IMR-90 (cell line): ENCODE data around the gene SLC35D3. TPM values are rescaled to one million over a fixed set of nuclear protein-coding genes. Genes with fewer than 3 reads are reported as not detected.
A peak's percentile ranks its signal among the peaks of the same experiment; 100 is the strongest.

Experiments
- ATAC-seq: fragments of 200-7000 bp; cut with Tn5 transposase; 2 replicates; pipeline ENCODE4 v1.9.1; 2020; ENCODE audit warnings: low read depth, mild to moderate bottlenecking, moderate library complexity
- BruUV-seq: library from RNA; stranded (reverse); fragments of 400-500 nt; replicated peaks from 2 replicates; lab custom pipeline; 2021; lab: Mats Ljungman, UMichigan
- CTCF ChIA-PET: fragments of 300-600 bp; formaldehyde crosslinking; extraction: SDS; loops from one replicate; lab custom pipeline; 2021; ENCODE audit warnings: antibody characterized with exemption; lab: Yijun Ruan, JAX
- POLR2A ChIA-PET: fragments of 300-600 bp; sonication (Branson Sonifier 250); formaldehyde crosslinking; loops from one replicate; lab custom pipeline; 2022; ENCODE audit warnings: antibody characterized with exemption; ENCODE audit not compliant: unreplicated experiment; lab: Charles Lee
- DNase-seq: peaks from one replicate; pipeline ENCODE4 v3.0.0; 2013
- H2AFZ ChIP-seq: replicated peaks from 2 replicates; pipeline ENCODE3; 2013; ENCODE audit warnings: low read length, mild to moderate bottlenecking; ENCODE audit not compliant: poor library complexity
- H2AK5ac ChIP-seq: 2 replicates; pipeline ENCODE4 v1.6.1; 2013; ENCODE audit warnings: low read depth, low read length, inconsistent platforms
- H2AK9ac ChIP-seq: replicated peaks from 2 replicates; pipeline ENCODE3; 2013; ENCODE audit warnings: mild to moderate bottlenecking, low read depth, low read length, moderate library complexity; ENCODE audit not compliant: poor library complexity
- H2BK120ac ChIP-seq: 2 replicates; pipeline ENCODE4 v1.6.1; 2013; ENCODE audit warnings: low read depth, low read length, inconsistent platforms
- H2BK15ac ChIP-seq: 3 replicates; pipeline ENCODE4 v1.6.1; 2013; ENCODE audit warnings: low read depth, low read length, inconsistent platforms
- H2BK20ac ChIP-seq: 2 replicates; pipeline ENCODE4 v1.6.1; 2013; ENCODE audit warnings: low read depth, mild to moderate bottlenecking, inconsistent platforms, low read length, moderate library complexity
- H2BK5ac ChIP-seq: 2 replicates; pipeline ENCODE4 v1.6.1; 2013; ENCODE audit warnings: mild to moderate bottlenecking, low read depth, low read length, inconsistent platforms; ENCODE audit not compliant: poor library complexity, severe bottlenecking
- H3K14ac ChIP-seq: replicated peaks from 2 replicates; pipeline ENCODE4 v1.6.1; 2013; ENCODE audit warnings: low read depth, low read length, inconsistent platforms
- H3K18ac ChIP-seq: 2 replicates; pipeline ENCODE4 v1.6.1; 2013; ENCODE audit warnings: low read depth, low read length, control low read depth
- H3K23ac ChIP-seq: 2 replicates; pipeline ENCODE4 v1.6.1; 2013; ENCODE audit warnings: low read depth, low read length, inconsistent platforms
- H3K27ac ChIP-seq: 2 replicates; pipeline ENCODE4 v1.5.1; 2013; ENCODE audit warnings: mild to moderate bottlenecking, control low read depth, low read length; ENCODE audit not compliant: insufficient read depth
- H3K27me3 ChIP-seq: 2 replicates; pipeline ENCODE4 v1.6.1; 2013; ENCODE audit warnings: low read length; ENCODE audit not compliant: control insufficient read depth, insufficient read depth
- H3K36me3 ChIP-seq: 2 replicates; pipeline ENCODE4 v1.6.1; 2013; ENCODE audit warnings: low read length, mixed read lengths; ENCODE audit not compliant: control insufficient read depth, insufficient read depth
- H3K4ac ChIP-seq: 2 replicates; pipeline ENCODE4 v1.6.1; 2013; ENCODE audit warnings: low read depth, low read length, inconsistent platforms
- H3K4me1 ChIP-seq: 2 replicates; pipeline ENCODE4 v1.6.1; 2013; ENCODE audit warnings: low read length, mixed read lengths; ENCODE audit not compliant: control insufficient read depth, insufficient read depth
- H3K4me2 ChIP-seq: 2 replicates; pipeline ENCODE4 v1.6.1; 2013; ENCODE audit warnings: low read depth, mild to moderate bottlenecking, control low read depth, low read length, moderate library complexity
- H3K4me3 ChIP-seq: 2 replicates; pipeline ENCODE4 v1.5.1; 2013; ENCODE audit warnings: low read depth, mild to moderate bottlenecking, control low read depth, low read length, moderate library complexity; ENCODE audit not compliant: insufficient read depth
- H3K56ac ChIP-seq: 2 replicates; pipeline ENCODE4 v1.6.1; 2013; ENCODE audit warnings: low read length, inconsistent platforms; ENCODE audit not compliant: insufficient read depth; ENCODE audit errors: extremely low read depth
- H3K79me1 ChIP-seq, 2 experiments: 2 replicates each; pipeline ENCODE4 v1.6.1; 2013; ENCODE audit warnings: low read length in 2 of 2, inconsistent platforms in 1 of 2, low read depth in 1 of 2
- H3K9ac ChIP-seq: 2 replicates; pipeline ENCODE4 v1.6.1; 2013; ENCODE audit warnings: low read depth, low read length, control low read depth
- H3K9me1 ChIP-seq: 2 replicates; pipeline ENCODE4 v1.6.1; 2013; ENCODE audit warnings: low read length, inconsistent platforms; ENCODE audit not compliant: insufficient read depth
- H3K9me3 ChIP-seq: 2 replicates; pipeline ENCODE4 v1.6.1; 2013; ENCODE audit warnings: low read length; ENCODE audit not compliant: control insufficient read depth, insufficient read depth
- H4K20me1 ChIP-seq: 2 replicates; pipeline ENCODE4 v1.6.1; 2013; ENCODE audit warnings: low read length, inconsistent platforms; ENCODE audit not compliant: insufficient read depth
- H4K5ac ChIP-seq: 2 replicates; pipeline ENCODE4 v1.6.1; 2013; ENCODE audit warnings: mild to moderate bottlenecking, low read depth, low read length, control low read depth
- H4K8ac ChIP-seq, 2 experiments: 2 replicates each; pipeline ENCODE4 v1.6.1; 2013; ENCODE audit warnings: low read depth in 2 of 2, low read length in 2 of 2, control low read depth in 1 of 2, inconsistent platforms in 1 of 2
- H4K91ac ChIP-seq: 2 replicates; pipeline ENCODE4 v1.6.1; 2013; ENCODE audit warnings: low read depth, low read length, inconsistent platforms; ENCODE audit not compliant: insufficient read depth
- CEBPB ChIP-seq: IDR thresholded peaks from 2 replicates; pipeline ENCODE4 v1.6.1; 2012; ENCODE audit warnings: low read depth, low read length, improper control_type of control experiment
- CHD1 ChIP-seq: IDR thresholded peaks from 2 replicates; pipeline ENCODE4 v1.6.1; 2012; ENCODE audit warnings: low read depth, low read length, improper control_type of control experiment
- FOS ChIP-seq: fragments of 150-350 bp; IDR thresholded peaks from 2 replicates; pipeline ENCODE4 v1.6.1; 2016; ENCODE audit warnings: low read depth, low read length
- MAFK ChIP-seq: IDR thresholded peaks from 2 replicates; pipeline ENCODE4 v1.6.1; 2012; ENCODE audit warnings: low read depth, low read length, improper control_type of control experiment
- NFE2L2 ChIP-seq: fragments of 150-350 bp; IDR thresholded peaks from 2 replicates; pipeline ENCODE4 v1.6.1; 2016; ENCODE audit warnings: low read depth, mild to moderate bottlenecking, low read length
- RAD21 ChIP-seq: IDR thresholded peaks from 2 replicates; pipeline ENCODE4 v1.6.1; 2012; ENCODE audit warnings: low read length, improper control_type of control experiment
- RFX5 ChIP-seq: IDR thresholded peaks from 2 replicates; pipeline ENCODE4 v1.8.0; 2012; ENCODE audit warnings: low read depth, mild to moderate bottlenecking, low read length, moderate library complexity
- WGBS, 2 experiments: methylation state at CpG; one replicate each; pipeline versions ENCODE4 v1.1.5 to v1.1.7; 2013; ENCODE audit warnings: missing lambda C conversion rate in 2 of 2; ENCODE audit not compliant: insufficient read length in 1 of 2; ENCODE audit errors: extremely low coverage in 2 of 2; 5-methylcytosine and 5-hydroxymethylcytosine counted together
- dilution Hi-C: fragments of 300-500 bp; cut with HindIII; formaldehyde crosslinking; loops from one replicate; pipeline ENCODE4 v1.14.3; 2018; ENCODE audit warnings: low sequenced_read_pairs; ENCODE audit not compliant: unreplicated experiment
- in situ Hi-C: fragments of 300-500 bp; cut with MboI; formaldehyde crosslinking; loops from 3 replicates; pipeline ENCODE4 v1.14.3; 2019; ENCODE audit warnings: low sequenced_read_pairs, inconsistent platforms, mixed read lengths
- intact Hi-C: fragments of 100-400 bp; cut with micrococcal nuclease; formaldehyde crosslinking; loops from 2 replicates; pipeline ENCODE4 v1.10.0; 2022
- polyA plus RNA-seq, 3 experiments: library from polyadenylated mRNA; depleted of rRNA; stranded (reverse); fragments of >200 nt; gene quantifications; 2 replicates each; pipeline ENCODE4 v1.2.3, GENCODE V29; 2012; ENCODE audit warnings: low replicate concordance in 1 of 3
- total RNA-seq: library from RNA; depleted of rRNA; stranded (reverse); fragments of >200 nt; gene quantifications from 2 replicates; pipeline ENCODE4 v1.2.3, GENCODE V29; 2012
- TF ChIP-seq, protein P1 (sequence below): conservative IDR thresholded peaks from 2 replicates; pipeline ENCODE4 v1.5.1; 2012; ENCODE audit warnings: mild to moderate bottlenecking, low read depth, low read length, improper control_type of control experiment
- TF ChIP-seq, protein P2 (sequence below): fragments of 150-350 bp; IDR thresholded peaks from 2 replicates; pipeline ENCODE4 v1.6.1; 2016; ENCODE audit warnings: low read depth, mild to moderate bottlenecking, low read length, moderate library complexity, borderline replicate concordance

Gene SLC35D3
- total and polyA plus RNA-seq, 2 of the 4 experiments (the other 2 are of a cell fraction) = not detected

DNA sequence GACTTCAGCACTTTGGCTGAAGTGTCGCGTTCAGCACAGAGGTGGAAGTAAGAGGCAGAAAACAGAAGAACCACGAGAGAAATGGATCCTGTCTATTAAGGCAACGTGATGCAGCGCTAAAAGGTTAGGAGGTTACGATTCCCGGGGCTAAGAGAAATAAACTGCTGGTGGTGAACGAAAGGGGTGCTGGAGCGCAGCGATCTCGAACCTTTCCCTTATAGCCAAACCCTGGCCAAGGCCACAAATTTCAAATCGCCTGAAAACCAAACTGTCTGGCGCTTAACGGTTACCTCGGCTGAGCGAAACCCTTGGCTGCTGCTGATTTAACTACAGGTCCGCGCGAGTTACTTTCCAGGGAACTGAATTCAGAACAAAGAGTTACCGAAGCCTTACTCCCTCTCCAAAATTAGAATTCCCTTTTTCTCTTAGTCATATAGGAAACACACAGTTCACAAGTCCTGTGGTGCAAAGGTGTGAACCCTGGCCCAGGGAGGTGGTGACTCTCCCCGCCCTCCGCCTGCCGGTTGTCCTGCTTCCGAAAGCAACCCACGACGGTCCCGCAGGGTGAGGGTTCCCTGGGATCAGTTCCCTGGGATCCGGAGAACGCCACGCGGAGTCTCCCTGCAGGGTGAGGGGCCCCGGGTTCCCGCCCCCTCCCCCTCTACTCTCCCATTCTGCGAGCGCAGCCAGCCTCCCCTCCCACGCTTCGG is 1.3 kb upstream of the SLC35D3 start:
- H3K27me3 ChIP-seq = peaks cover 48% of the 10 kb centered on the region
- peak; percentile 8 for ATAC-seq
- intact Hi-C loops (no loop called here), in situ Hi-C loops (no loop called here), dilution Hi-C loops (no loop called here)
- H3K79me1 ChIP-seq = no peaks in the 10 kb centered on the region
- H2BK15ac ChIP-seq = no peak overlapping the region
- ChIA-PET CTCF (interaction anchor here (0.6 kb wide), 1 partner anchor 371 kb away, joined by 3 read pairs; the partner anchor contains the start of gene MAP7), POLR2A (no interaction called here)
- no peak overlapping the region for H3K27ac ChIP-seq
- H4K20me1 ChIP-seq = no peaks in the 10 kb centered on the region
- H3K36me3 ChIP-seq = no peaks in the 10 kb centered on the region
- H3K4me2 ChIP-seq = peak overlapping the region; percentile 69
- peak overlapping the region; percentile 86 for H2AFZ ChIP-seq
- no peak overlapping the region for H2BK20ac ChIP-seq
- no peaks in the 10 kb centered on the region for H3K9me3 ChIP-seq
- no peak overlapping the region for H2AK9ac ChIP-seq
- TF ChIP-seq CHD1 (no peak), MAFK (no peak), FOS (no peak), CEBPB (no peak), RAD21 (no peak), RFX5 (no peak), NFE2L2 (no peak)
- TF ChIP-seq, protein P1, sequence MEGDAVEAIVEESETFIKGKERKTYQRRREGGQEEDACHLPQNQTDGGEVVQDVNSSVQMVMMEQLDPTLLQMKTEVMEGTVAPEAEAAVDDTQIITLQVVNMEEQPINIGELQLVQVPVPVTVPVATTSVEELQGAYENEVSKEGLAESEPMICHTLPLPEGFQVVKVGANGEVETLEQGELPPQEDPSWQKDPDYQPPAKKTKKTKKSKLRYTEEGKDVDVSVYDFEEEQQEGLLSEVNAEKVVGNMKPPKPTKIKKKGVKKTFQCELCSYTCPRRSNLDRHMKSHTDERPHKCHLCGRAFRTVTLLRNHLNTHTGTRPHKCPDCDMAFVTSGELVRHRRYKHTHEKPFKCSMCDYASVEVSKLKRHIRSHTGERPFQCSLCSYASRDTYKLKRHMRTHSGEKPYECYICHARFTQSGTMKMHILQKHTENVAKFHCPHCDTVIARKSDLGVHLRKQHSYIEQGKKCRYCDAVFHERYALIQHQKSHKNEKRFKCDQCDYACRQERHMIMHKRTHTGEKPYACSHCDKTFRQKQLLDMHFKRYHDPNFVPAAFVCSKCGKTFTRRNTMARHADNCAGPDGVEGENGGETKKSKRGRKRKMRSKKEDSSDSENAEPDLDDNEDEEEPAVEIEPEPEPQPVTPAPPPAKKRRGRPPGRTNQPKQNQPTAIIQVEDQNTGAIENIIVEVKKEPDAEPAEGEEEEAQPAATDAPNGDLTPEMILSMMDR = no peak
- TF ChIP-seq, protein P2, sequence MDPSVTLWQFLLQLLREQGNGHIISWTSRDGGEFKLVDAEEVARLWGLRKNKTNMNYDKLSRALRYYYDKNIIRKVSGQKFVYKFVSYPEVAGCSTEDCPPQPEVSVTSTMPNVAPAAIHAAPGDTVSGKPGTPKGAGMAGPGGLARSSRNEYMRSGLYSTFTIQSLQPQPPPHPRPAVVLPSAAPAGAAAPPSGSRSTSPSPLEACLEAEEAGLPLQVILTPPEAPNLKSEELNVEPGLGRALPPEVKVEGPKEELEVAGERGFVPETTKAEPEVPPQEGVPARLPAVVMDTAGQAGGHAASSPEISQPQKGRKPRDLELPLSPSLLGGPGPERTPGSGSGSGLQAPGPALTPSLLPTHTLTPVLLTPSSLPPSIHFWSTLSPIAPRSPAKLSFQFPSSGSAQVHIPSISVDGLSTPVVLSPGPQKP = no peak
- no peak for DNase-seq
- H4K5ac ChIP-seq = no peak overlapping the region
- H3K9ac ChIP-seq = no peak overlapping the region
- no peak overlapping the region for H3K4ac ChIP-seq
- no peak overlapping the region for H2BK5ac ChIP-seq
- no peaks in the 10 kb centered on the region; the same call in 1 of the 2 replicates for H3K4me1 ChIP-seq
- no peak overlapping the region for H4K8ac ChIP-seq
- WGBS, 2 experiments = 17% methylated on average over 10 of the region's 37 CpGs; no CpG with 5 or more reads in 1 of the 2 experiments
- H3K14ac ChIP-seq = no peak overlapping the region
- no peak overlapping the region for H2AK5ac ChIP-seq
- peak overlapping the region; percentile 46 for H3K4me3 ChIP-seq
- H4K91ac ChIP-seq = no peak overlapping the region
- H3K9me1 ChIP-seq = no peaks in the 10 kb centered on the region
- no peak overlapping the region for H2BK120ac ChIP-seq
- no peak overlapping the region for H3K56ac ChIP-seq
- no TSS peak for BruUV-seq
- H3K23ac ChIP-seq = no peak overlapping the region
- no peak overlapping the region for H3K18ac ChIP-seq
